ENCODE data around the gene SLC37A1. TPM values are rescaled to one million over a fixed set of nuclear protein-coding genes. Genes with fewer than 3 reads are reported as not detected.

SLC37A1 gene
- total RNA-seq, 2 experiments from 2014 or later, result 18.2 to 19.3 TPM

DNA sequence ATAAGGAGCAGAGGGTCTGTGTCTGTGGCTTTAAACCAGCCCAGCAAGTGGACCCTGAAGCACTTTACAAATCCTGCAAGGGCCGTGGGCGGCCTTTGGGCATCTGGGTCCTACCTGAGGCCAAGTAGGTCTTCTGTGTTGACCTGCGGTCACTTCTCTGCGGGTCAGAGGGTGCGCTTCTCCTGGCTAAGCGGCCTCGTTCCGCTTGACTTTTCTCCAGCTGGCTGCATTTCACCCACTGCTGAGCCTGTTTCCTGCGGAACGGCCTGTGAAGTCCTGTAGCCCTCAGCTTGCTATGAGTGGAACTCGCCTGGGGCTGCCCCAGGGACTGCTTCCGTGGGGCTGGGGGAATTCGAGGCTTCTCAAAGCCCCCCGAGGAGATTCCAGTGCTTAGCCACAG is 43.3 kb downstream of the SLC37A1 start:
- H3K4me1 Mint-ChIP-seq, result no peaks in the 10 kb centered on the region
- no peak overlapping the region for H3K27ac Mint-ChIP-seq
- intact Hi-C loops (cut with DNase I, micrococcal nuclease), result no loop called here
- ChIA-PET POLR2A (no interaction called here), CTCF (no interaction called here)
- ATAC-seq (no peak), DNase-seq (no peak)
- H3K4me3 Mint-ChIP-seq, result no peak overlapping the region
- H3K9me3 Mint-ChIP-seq (ENCODE audit: low read depth), result no peaks in the 10 kb centered on the region
- H3K27me3 Mint-ChIP-seq, result no peaks in the 10 kb centered on the region
- H3K36me3 Mint-ChIP-seq (ENCODE audit: low read depth), result peaks cover 10% of the 10 kb centered on the region

DNA sequence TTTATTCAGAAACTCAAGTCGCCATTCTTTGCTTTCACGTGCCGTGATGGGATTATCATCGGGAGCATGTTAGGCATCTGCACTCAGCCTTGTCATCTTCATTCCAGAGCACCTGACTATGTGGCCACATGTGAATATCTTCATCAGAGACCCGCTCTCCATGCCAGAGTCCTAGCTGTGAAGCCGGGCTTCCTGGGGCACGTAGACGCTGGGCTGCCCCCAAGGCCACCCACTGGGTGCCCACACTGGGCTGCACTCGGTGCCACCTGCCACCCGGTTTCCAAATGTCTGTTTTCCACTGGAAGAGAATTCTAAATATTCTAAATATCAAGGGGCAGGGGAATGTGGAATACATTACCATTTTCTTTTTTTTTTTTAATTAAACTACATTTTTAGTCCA is 43.8 kb downstream of the SLC37A1 start:
- ATAC-seq (no peak), DNase-seq (no peak)
- ChIA-PET POLR2A (no interaction called here), CTCF (no interaction called here)
- H3K9me3 Mint-ChIP-seq (ENCODE audit: low read depth), result no peaks in the 10 kb centered on the region
- peaks cover 12% of the 10 kb centered on the region for H3K36me3 Mint-ChIP-seq (ENCODE audit: low read depth)
- H3K4me3 Mint-ChIP-seq, result no peak overlapping the region
- no peak overlapping the region for H3K27ac Mint-ChIP-seq
- no peaks in the 10 kb centered on the region for H3K27me3 Mint-ChIP-seq
- no peaks in the 10 kb centered on the region for H3K4me1 Mint-ChIP-seq
- intact Hi-C loops (cut with DNase I, micrococcal nuclease), result no loop called here

DNA sequence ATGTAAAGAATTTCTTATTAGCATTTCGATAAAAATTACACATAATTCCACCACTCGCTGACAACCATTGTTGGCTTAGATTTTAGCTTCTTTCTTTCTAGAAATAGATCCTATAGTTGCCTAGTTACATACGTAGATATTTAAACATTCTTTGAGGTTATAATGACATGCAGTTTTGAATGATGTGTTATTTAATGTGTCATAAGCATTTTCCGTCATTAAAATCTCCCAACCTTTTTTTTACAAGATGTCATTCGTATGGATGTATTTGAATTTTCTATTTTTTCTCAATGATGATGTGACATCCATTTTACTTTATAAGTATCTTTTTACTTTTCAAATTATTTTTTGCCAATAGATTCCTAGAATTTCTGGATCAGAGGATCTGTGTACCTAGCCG is 44.7 kb downstream of the SLC37A1 start:
- no peaks in the 10 kb centered on the region for H3K27me3 Mint-ChIP-seq
- POLR2A ChIA-PET, result no interaction called here
- no peak overlapping the region for H3K4me3 Mint-ChIP-seq
- ATAC-seq (no peak), DNase-seq (no peak)
- CTCF ChIA-PET, result no interaction called here
- H3K9me3 Mint-ChIP-seq (ENCODE audit: low read depth), result no peaks in the 10 kb centered on the region
- peaks cover 14% of the 10 kb centered on the region for H3K36me3 Mint-ChIP-seq (ENCODE audit: low read depth)
- H3K4me1 Mint-ChIP-seq, result no peaks in the 10 kb centered on the region
- no peak overlapping the region for H3K27ac Mint-ChIP-seq
- intact Hi-C loops (cut with DNase I, micrococcal nuclease), result no loop called here

DNA sequence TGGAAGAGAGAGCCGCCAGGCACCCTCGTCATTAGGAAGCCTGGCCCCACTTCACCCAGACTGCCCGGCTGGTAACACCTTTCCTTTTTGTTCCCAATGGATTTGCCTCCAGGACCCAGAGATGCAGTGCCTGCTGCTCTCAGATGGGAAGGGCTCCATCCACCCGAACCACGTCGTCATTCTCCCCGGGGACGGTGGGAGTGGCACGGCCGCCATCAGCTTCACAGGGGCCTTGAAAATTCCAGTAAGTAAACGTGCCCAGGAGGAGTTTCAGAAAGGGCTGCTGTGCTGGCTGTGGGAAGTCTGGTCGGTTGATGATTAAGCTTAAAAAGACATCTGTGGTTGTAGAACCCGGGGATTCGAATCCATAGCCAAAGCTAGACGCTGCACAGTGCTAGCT is 45.2 kb downstream of the SLC37A1 start:
- H3K27me3 Mint-ChIP-seq, result no peaks in the 10 kb centered on the region
- intact Hi-C loops (cut with DNase I, micrococcal nuclease), result no loop called here
- H3K4me1 Mint-ChIP-seq, result no peaks in the 10 kb centered on the region
- ATAC-seq (no peak), DNase-seq (no peak)
- POLR2A ChIA-PET, result no interaction called here
- H3K9me3 Mint-ChIP-seq (ENCODE audit: low read depth), result no peaks in the 10 kb centered on the region
- no peak overlapping the region for H3K27ac Mint-ChIP-seq
- H3K4me3 Mint-ChIP-seq, result no peak overlapping the region
- H3K36me3 Mint-ChIP-seq (ENCODE audit: low read depth), result peaks cover 18% of the 10 kb centered on the region
- CTCF ChIA-PET, result no interaction called here

DNA sequence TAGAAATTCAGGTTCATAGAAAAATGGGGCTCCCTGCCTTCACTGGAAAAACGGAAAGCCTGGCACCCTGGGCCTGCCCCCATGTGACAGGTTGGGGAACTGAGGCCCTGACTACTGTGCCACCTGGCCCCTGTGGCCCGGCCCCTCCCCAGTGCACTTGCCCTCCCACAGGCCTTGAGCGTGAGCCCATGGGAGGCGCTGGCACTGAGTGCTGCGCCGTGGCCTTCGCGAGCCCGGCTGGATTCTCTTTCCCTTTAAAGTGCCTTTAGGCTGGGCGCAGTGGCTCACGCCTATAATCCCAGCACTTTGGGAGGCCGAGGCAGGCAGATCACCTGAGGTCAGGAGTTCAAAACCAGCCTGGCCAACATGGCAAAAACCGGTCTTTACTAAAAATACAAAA is 45.7 kb downstream of the SLC37A1 start:
- CTCF ChIA-PET, result no interaction called here
- Mint-ChIP-seq H3K27ac (no peak overlapping the region), H3K4me3 (no peak overlapping the region), H3K9me3 (ENCODE audit: low read depth) (no peaks in the 10 kb centered on the region), H3K4me1 (no peaks in the 10 kb centered on the region), H3K36me3 (ENCODE audit: low read depth) (peaks cover 19% of the 10 kb centered on the region), H3K27me3 (no peaks in the 10 kb centered on the region)
- POLR2A ChIA-PET, result no interaction called here
- DNase-seq (no peak), ATAC-seq (no peak)
- intact Hi-C loops (cut with DNase I, micrococcal nuclease), result no loop called here

DNA sequence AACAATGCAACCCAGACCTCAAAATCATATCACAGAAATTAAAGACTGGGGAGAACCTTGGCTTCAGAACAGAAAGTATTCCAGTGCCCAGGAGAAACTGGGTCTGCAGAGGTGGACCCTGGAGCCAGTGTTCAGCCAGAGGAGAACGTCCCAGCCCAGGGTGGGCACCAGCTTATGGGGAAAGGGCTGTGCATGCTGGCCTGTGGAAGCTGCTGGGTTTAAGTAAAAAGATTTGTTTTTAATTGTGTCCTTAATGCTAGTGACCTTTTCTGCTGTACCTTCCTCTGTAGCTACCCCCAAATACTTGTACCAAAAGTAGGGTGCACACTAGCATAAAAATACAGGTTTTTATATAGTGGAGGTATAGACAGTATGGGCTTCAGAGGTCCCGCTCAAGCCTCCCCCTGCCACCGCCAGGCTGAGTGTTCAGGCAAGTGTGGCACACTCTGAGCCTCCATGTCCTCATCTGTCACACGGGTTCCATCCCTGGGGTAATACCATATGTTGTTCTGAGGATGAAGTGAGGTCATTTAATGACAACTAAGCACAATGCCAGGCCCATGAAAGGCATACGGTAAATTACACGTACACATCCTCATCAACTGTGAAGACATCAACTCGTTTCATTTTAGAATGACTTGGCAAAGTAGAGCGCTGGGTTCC is 47.0 kb downstream of the SLC37A1 start:
- no peaks in the 10 kb centered on the region for H3K27me3 Mint-ChIP-seq
- no peaks in the 10 kb centered on the region for H3K9me3 Mint-ChIP-seq (ENCODE audit: low read depth)
- no peak overlapping the region for H3K27ac Mint-ChIP-seq
- DNase-seq (no peak), ATAC-seq (no peak)
- ChIA-PET CTCF (interaction anchor here (0.5 kb wide), 1 partner anchor 139 kb away, joined by 4 read pairs; no protein-coding TSS in a partner anchor), POLR2A (interaction anchor here (0.5 kb wide), 1 partner anchor 328 kb away, joined by 11 read pairs; no protein-coding TSS in a partner anchor)
- no peaks in the 10 kb centered on the region for H3K4me1 Mint-ChIP-seq
- intact Hi-C loops (cut with DNase I, micrococcal nuclease), result no loop called here
- H3K36me3 Mint-ChIP-seq (ENCODE audit: low read depth), result peaks cover 24% of the 10 kb centered on the region
- H3K4me3 Mint-ChIP-seq, result no peak overlapping the region

DNA sequence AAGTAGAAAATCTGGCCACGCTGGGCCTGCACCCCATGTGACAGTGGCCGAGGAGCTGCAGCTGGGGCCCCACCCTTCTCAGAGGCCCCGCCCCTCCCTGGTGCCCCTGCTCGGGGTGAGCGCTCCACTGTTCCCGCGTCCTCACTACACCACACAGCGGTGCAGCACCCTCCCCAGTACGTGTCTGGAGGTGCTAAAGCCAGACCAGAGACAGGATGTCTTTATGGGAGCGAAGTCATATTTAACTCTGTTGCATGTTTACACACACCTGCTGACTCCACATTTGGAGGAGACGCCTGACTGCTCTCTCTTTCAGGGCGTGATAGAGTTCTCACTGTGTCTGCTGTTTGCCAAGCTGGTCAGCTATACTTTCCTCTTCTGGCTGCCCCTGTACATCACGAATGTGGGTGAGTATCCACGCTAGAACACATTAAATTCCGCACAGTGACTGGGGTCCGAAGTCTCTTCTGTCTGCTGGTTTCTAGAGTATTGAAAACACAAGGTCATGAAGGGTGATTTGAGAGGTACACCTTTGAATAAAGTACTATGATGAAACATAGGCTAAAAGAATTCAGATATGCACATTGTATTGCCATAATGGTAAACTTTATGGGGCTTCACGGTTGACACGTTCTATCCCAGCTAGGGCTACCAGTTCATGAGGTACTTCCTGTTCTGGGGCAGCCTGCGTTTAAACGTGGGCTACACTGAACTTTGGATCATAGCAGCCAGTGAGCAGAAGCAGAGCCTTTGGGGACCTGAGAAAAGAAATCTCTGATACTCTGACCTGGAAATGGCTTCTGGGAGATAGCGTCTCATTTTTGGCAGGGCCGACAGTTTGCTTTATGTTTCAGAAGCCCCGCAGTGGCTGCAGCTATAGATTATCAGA is 48.4 kb downstream of the SLC37A1 start:
- POLR2A ChIA-PET, result interaction anchor here (0.6 kb wide), 1 partner anchor 328 kb away, joined by 3 read pairs; no protein-coding TSS in a partner anchor
- Mint-ChIP-seq H3K4me3 (no peak overlapping the region), H3K9me3 (ENCODE audit: low read depth) (no peaks in the 10 kb centered on the region), H3K27me3 (no peaks in the 10 kb centered on the region), H3K4me1 (no peaks in the 10 kb centered on the region), H3K36me3 (ENCODE audit: low read depth) (peaks cover 26% of the 10 kb centered on the region), H3K27ac (peak overlapping the region; percentile 42)
- intact Hi-C loops (cut with DNase I, micrococcal nuclease), result no loop called here
- CTCF ChIA-PET, result interaction anchor here (0.5 to 1.2 kb wide), 2 partner anchors 95 to 235 kb away, joined by 3 read pairs; no protein-coding TSS in a partner anchor
- DNase-seq (peak; percentile 18), ATAC-seq (peak; percentile 55)

DNA sequence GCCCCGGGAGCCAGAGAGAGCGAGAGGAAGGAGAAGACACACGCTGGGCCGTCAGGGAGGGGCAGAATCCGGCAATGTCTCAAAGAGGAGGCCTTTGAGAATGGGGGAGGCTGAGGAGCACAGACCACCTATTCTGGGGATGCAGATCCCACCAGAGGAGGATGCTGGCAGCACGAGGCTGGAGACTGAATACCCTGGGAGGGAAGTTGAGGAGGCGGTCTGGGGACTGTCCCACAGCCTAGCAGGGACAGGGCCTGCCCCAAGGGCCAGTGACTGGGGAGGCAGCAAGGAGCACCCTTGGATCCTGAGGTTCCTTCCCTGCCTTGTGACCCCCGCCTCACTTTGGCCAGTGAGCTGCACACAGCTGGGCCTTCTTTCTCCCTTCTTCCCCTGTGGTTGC is 49.2 kb downstream of the SLC37A1 start:
- ATAC-seq (no peak), DNase-seq (no peak)
- no peaks in the 10 kb centered on the region for H3K27me3 Mint-ChIP-seq
- ChIA-PET POLR2A (no interaction called here), CTCF (no interaction called here)
- H3K27ac Mint-ChIP-seq, result no peak overlapping the region
- peaks cover 26% of the 10 kb centered on the region for H3K36me3 Mint-ChIP-seq (ENCODE audit: low read depth)
- intact Hi-C loops (cut with DNase I, micrococcal nuclease), result no loop called here
- H3K9me3 Mint-ChIP-seq (ENCODE audit: low read depth), result no peaks in the 10 kb centered on the region
- H3K4me1 Mint-ChIP-seq, result no peaks in the 10 kb centered on the region
- H3K4me3 Mint-ChIP-seq, result no peak overlapping the region

DNA sequence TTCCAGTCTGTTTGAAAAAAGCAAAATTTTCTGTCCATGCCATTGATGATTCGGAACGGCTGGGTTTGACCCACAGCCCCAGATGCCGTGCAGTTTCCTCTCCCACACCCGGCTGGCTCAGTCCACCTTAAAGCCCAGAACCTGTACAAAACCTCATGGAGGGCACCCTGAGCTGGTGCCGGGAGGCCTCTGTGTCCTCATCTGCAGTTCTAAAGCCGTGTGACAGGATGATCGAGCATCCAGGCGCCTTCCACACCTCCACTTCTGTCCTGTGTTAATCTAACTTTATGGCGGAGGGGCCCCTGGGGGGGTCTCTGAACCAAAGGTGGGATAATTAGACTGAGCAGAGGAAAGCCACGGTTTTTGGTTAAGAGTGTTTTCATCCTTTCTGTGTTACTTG is 49.6 kb downstream of the SLC37A1 start:
- Mint-ChIP-seq H3K27me3 (no peaks in the 10 kb centered on the region), H3K4me1 (no peaks in the 10 kb centered on the region), H3K4me3 (no peak overlapping the region), H3K36me3 (ENCODE audit: low read depth) (peaks cover 28% of the 10 kb centered on the region), H3K27ac (no peak overlapping the region), H3K9me3 (ENCODE audit: low read depth) (no peaks in the 10 kb centered on the region)
- DNase-seq, result no peak
- ChIA-PET POLR2A (no interaction called here), CTCF (no interaction called here)
- ATAC-seq, result no peak
- intact Hi-C loops (cut with DNase I, micrococcal nuclease), result no loop called here

DNA sequence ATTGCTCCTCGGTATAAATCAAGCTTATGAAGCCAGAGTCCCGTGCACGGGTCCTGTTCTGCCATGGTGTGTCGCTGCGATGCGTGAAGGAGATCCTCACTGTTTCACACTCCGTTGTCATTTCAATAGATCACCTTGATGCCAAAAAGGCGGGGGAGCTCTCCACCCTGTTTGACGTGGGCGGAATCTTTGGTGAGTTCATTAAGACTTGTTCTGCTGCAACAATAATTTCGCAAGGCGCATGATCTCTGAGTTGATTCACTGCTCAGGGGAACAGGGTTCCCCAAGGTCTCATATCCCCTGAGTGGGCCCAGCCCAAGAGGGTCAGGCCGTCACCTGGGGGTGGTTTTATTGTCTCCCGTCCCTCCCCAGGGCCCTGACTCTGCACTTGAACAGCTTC is 50.0 kb downstream of the SLC37A1 start:
- ChIA-PET POLR2A (no interaction called here), CTCF (no interaction called here)
- intact Hi-C loops (cut with DNase I, micrococcal nuclease), result no loop called here
- DNase-seq (no peak), ATAC-seq (no peak)
- peaks cover 31% of the 10 kb centered on the region for H3K36me3 Mint-ChIP-seq (ENCODE audit: low read depth)
- no peak overlapping the region for H3K27ac Mint-ChIP-seq
- H3K9me3 Mint-ChIP-seq (ENCODE audit: low read depth), result no peaks in the 10 kb centered on the region
- no peaks in the 10 kb centered on the region for H3K27me3 Mint-ChIP-seq
- H3K4me3 Mint-ChIP-seq, result no peak overlapping the region
- H3K4me1 Mint-ChIP-seq, result no peaks in the 10 kb centered on the region

DNA sequence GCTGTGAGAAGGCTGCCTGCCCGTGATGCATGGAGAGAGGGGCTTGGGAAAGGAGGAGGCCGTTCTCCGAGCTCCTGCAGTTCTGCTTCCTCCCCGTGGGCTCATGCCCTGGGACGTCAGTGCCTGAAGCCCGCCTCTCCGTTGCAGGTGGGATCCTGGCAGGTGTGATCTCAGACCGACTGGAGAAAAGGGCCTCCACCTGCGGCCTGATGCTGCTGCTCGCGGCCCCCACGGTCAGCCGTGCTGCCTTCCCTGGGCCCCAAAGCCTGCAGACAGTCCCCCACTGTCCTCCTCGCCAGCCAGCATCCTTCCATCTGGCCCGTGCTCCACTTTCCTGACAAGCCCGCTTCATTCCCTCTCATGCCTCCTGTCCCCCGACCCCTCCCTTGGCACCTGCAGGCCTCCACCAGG is 50.9 kb downstream of the SLC37A1 start:
- CTCF ChIA-PET, result no interaction called here
- ATAC-seq, result no peak
- POLR2A ChIA-PET, result interaction anchor here (0.6 kb wide), 1 partner anchor 348 kb away, joined by 5 read pairs; no protein-coding TSS in a partner anchor
- Mint-ChIP-seq H3K27ac (no peak overlapping the region), H3K36me3 (ENCODE audit: low read depth) (peaks cover 29% of the 10 kb centered on the region), H3K9me3 (ENCODE audit: low read depth) (no peaks in the 10 kb centered on the region), H3K4me1 (no peaks in the 10 kb centered on the region), H3K4me3 (no peak overlapping the region), H3K27me3 (no peaks in the 10 kb centered on the region)
- no peak for DNase-seq
- intact Hi-C loops (cut with DNase I, micrococcal nuclease), result no loop called here

DNA sequence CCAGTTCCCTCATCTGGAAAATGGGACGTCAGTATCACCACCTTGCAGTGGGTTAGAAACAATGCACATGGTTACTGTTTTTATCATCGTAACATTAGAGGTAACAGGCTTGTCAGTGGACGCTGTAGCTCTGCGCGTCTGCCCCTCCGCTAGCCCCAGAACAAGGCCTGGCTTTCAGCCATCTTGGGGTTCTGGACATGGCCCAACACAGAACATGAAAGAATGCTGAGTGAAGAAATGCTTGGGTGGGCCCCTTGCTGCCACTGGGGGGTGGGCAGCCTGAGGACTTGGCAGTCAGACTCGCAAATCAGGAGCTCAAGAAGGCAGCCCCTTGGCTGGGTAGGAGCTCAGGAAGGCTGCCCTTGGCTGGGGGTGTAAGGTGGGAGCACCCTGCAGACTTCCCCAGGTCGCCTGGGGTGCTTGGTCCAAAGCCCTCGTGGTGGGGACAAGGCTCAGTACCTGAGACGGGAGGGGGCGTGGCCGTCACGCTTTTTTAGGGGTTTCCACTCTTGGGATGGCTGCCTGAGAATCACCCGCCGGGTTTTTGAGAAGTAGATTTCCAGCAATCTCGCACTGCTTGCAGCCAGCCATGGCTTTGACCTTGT is 51.7 kb downstream of the SLC37A1 start:
- Mint-ChIP-seq H3K36me3 (ENCODE audit: low read depth) (peaks cover 28% of the 10 kb centered on the region), H3K27ac (no peak overlapping the region), H3K9me3 (ENCODE audit: low read depth) (no peaks in the 10 kb centered on the region), H3K27me3 (no peaks in the 10 kb centered on the region), H3K4me1 (no peaks in the 10 kb centered on the region), H3K4me3 (no peak overlapping the region)
- ATAC-seq (no peak), DNase-seq (no peak)
- ChIA-PET CTCF (no interaction called here), POLR2A (no interaction called here)
- intact Hi-C loops (cut with DNase I, micrococcal nuclease), result no loop called here

Measured in activated CD4-positive, alpha-beta T cell treated with anti-CD3 and anti-CD28 coated beads for 36 hours (primary cell).